ENCODE measurements around the gene MARCHF3.

Gene MARCHF3

GRCh38 chr5:126881821-126882600 lies 148.3 kb downstream of the MARCHF3 start:
- no peak for DNase-seq (ENCODE audit: extremely low read depth, insufficient read length)
- H3K27me3 ChIP-seq (replicated peaks; ENCODE audit: control insufficient read depth, insufficient read depth, low read length), result no peaks in the 10 kb centered on the region
- no peak overlapping the region for H3K4me3 ChIP-seq (replicated peaks; ENCODE audit: low read depth, low read length)
- H3K36me3 ChIP-seq (ENCODE audit: control insufficient read depth, insufficient read depth, low read length), result no peaks in the 10 kb centered on the region
- no peak for TF ChIP-seq CTCF (IDR thresholded peaks at IDR 0.05; ENCODE audit: insufficient read depth, low read length, poor library complexity, severe bottlenecking)

- H3K4me3 ChIP-seq (replicated peaks; ENCODE audit: low read depth, low read length), result no peak overlapping the region
- no peak for TF ChIP-seq CTCF (IDR thresholded peaks at IDR 0.05; ENCODE audit: insufficient read depth, low read length, poor library complexity, severe bottlenecking)
- no peak for DNase-seq (ENCODE audit: extremely low read depth, insufficient read length)
- H3K36me3 ChIP-seq (ENCODE audit: control insufficient read depth, insufficient read depth, low read length), result no peaks in the 10 kb centered on the region
- no peaks in the 10 kb centered on the region for H3K27me3 ChIP-seq (replicated peaks; ENCODE audit: control insufficient read depth, insufficient read depth, low read length)
Measured at GRCh38 chr5:126878634-126879033, 151.7 kb downstream of the MARCHF3 start.

- Histone ChIP-seq H3K27me3 (replicated peaks; ENCODE audit: control insufficient read depth, insufficient read depth, low read length) (no peaks in the 10 kb centered on the region), H3K36me3 (ENCODE audit: control insufficient read depth, insufficient read depth, low read length) (no peaks in the 10 kb centered on the region), H3K4me3 (replicated peaks; ENCODE audit: low read depth, low read length) (no peak overlapping the region)
- no peak for TF ChIP-seq CTCF (IDR thresholded peaks at IDR 0.05; ENCODE audit: insufficient read depth, low read length, poor library complexity, severe bottlenecking)
- DNase-seq (ENCODE audit: extremely low read depth, insufficient read length), result no peak
Measured at GRCh38 chr5:126878085-126878484, 152.3 kb downstream of the MARCHF3 start.

GRCh38 chr5:126877602-126878001 lies 152.8 kb downstream of the MARCHF3 start:
- H3K36me3 ChIP-seq (ENCODE audit: control insufficient read depth, insufficient read depth, low read length), result no peaks in the 10 kb centered on the region
- no peak for TF ChIP-seq CTCF (IDR thresholded peaks at IDR 0.05; ENCODE audit: insufficient read depth, low read length, poor library complexity, severe bottlenecking)
- DNase-seq (ENCODE audit: extremely low read depth, insufficient read length), result no peak
- H3K27me3 ChIP-seq (replicated peaks; ENCODE audit: control insufficient read depth, insufficient read depth, low read length), result no peaks in the 10 kb centered on the region
- no peak overlapping the region for H3K4me3 ChIP-seq (replicated peaks; ENCODE audit: low read depth, low read length)

GRCh38 chr5:126875303-126875785 lies 155.0 kb downstream of the MARCHF3 start:
- DNase-seq (ENCODE audit: extremely low read depth, insufficient read length), result no peak
- H3K4me3 ChIP-seq (replicated peaks; ENCODE audit: low read depth, low read length), result no peak overlapping the region
- no peaks in the 10 kb centered on the region for H3K36me3 ChIP-seq (ENCODE audit: control insufficient read depth, insufficient read depth, low read length)
- no peaks in the 10 kb centered on the region for H3K27me3 ChIP-seq (replicated peaks; ENCODE audit: control insufficient read depth, insufficient read depth, low read length)
- TF ChIP-seq CTCF (IDR thresholded peaks at IDR 0.05; ENCODE audit: insufficient read depth, low read length, poor library complexity, severe bottlenecking), result no peak

Data from GM06990 (cell line).